Measurements from ENCODE around the gene DOCK1.
"Not testable (repeated sequence)": the region's sequence is repeated elsewhere in the genome, so short reads cannot be mapped to it uniquely, and the experiment has no call there.

The DOCK1 gene

DNA sequence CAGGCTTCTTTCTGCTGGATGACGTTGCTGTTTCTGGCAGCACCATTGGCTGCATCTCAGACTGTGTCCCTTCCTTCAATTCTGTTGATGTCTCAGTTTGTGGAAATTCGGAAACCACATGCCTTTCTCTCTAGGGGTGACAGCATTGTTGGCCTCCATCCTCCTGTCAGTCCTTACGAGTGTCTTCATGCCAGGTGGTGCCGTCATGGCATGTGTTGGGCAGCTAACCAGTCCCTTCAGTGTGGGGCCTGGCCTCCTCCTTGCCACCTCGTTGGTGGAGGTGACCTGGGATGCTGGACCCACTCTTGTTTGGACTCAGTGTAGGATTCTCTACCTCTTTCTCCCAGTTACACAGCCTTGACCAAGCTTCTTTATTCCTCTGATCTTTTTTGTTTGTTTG lies 402.8 kb downstream of the DOCK1 start:
- no peak for DNase-seq (ENCODE audit: low read depth, low spot score)
- no peaks in the 10 kb centered on the region; the same call in 1 of the 2 replicates for H3K4me1 ChIP-seq (ENCODE audit: control insufficient read depth, insufficient read depth, low read length)
- H3K4me3 ChIP-seq (ENCODE audit: low read length), result no peak overlapping the region
- no peaks in the 10 kb centered on the region for H3K9me3 ChIP-seq (ENCODE audit: control insufficient read depth, insufficient read depth, low read length)
- H3K27me3 ChIP-seq (ENCODE audit: control insufficient read depth, insufficient read depth, low read length), result no peaks in the 10 kb centered on the region
- WGBS (ENCODE audit: insufficient coverage, insufficient read length), result no CpG with 5 or more reads among the region's 5 CpGs
- H3K27ac ChIP-seq (ENCODE audit: low read length), result no peak overlapping the region
- H3K36me3 ChIP-seq (ENCODE audit: control insufficient read depth, insufficient read depth, low read length), result no peaks in the 10 kb centered on the region

DNA sequence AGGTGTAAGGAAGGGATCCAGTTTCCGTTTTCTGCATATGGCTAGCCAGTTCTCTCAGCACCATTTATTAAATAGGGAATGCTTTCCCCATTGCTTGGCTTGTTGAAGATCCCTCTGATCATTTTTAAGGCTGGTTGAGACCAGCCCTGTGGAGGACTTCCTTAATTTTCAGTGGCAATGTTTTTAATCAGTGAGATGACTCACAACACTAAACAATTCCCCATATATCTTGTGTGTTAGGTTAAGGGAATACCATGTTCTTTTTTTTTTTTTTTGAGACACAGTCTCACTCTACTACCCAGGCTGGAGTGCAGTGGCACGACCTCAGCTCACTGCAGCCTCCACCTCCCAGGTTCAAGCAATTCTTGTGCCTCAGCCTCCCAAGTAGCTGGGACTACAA lies 404.4 kb downstream of the DOCK1 start:
- not testable (repeated sequence) for H3K36me3 ChIP-seq (ENCODE audit: control insufficient read depth, insufficient read depth, low read length)

DNA sequence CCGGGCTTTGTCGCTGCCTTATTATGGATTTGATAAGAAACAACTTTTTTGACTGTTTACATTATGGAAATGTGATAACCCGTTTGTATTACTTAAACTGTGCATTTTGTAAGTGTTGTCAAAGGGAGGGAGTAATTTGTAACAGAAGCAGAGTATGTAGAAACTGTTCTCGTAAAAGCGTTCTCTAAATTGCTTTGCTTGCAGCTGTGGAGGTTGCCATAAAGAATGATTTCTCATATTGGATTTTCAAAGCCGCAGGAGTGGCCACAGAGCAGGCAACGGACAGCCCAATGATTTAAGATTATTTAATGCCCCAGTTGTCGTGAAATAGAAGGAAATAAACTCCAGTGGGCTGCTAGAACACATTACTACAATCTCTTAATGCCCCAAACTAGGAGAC lies 405.2 kb downstream of the DOCK1 start:
- no peak for DNase-seq (ENCODE audit: low read depth, low spot score)

More for the DNA sequence above, 404.4 kb downstream of the DOCK1 start:
- H3K9me3 ChIP-seq (ENCODE audit: control insufficient read depth, insufficient read depth, low read length); H3K4me3 ChIP-seq (ENCODE audit: low read length); H3K27me3 ChIP-seq (ENCODE audit: control insufficient read depth, insufficient read depth, low read length); H3K27ac ChIP-seq (ENCODE audit: low read length); DNase-seq (ENCODE audit: low read depth, low spot score); H3K4me1 ChIP-seq (ENCODE audit: control insufficient read depth, insufficient read depth, low read length): not testable (repeated sequence)
- no CpG with 5 or more reads among the region's 2 CpGs for WGBS (ENCODE audit: insufficient coverage, insufficient read length)

DNA sequence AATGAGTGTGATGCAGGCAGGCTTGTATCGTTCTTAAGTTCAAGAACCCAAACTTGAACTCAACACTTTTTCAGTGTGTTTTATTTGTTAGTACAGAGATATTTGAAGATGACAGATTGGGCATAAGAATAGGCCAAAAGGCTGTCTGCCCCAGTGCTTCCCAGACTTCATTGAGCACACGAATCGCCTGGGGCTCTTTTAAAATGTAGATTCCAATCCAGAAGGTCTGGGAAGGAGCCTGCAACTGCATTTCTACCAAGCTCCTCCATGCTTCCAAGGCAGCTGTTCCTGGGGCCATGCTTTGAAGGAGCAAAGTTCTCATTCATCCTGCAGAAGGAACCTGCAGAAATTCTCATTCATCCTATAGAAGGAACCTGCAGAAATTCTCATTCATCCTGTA lies 405.7 kb downstream of the DOCK1 start:
- H3K36me3 ChIP-seq (ENCODE audit: control insufficient read depth, insufficient read depth, low read length), result no peaks in the 10 kb centered on the region
- no peak for DNase-seq (ENCODE audit: low read depth, low spot score)
- WGBS (ENCODE audit: insufficient coverage, insufficient read length), result no CpG with 5 or more reads among the region's 3 CpGs

More for the DNA sequence above, 405.2 kb downstream of the DOCK1 start:
- Histone ChIP-seq H3K9me3 (ENCODE audit: control insufficient read depth, insufficient read depth, low read length) (no peaks in the 10 kb centered on the region), H3K4me3 (ENCODE audit: low read length) (no peak overlapping the region), H3K36me3 (ENCODE audit: control insufficient read depth, insufficient read depth, low read length) (no peaks in the 10 kb centered on the region), H3K27ac (ENCODE audit: low read length) (no peak overlapping the region), H3K4me1 (ENCODE audit: control insufficient read depth, insufficient read depth, low read length) (no peaks in the 10 kb centered on the region; the same call in 1 of the 2 replicates), H3K27me3 (ENCODE audit: control insufficient read depth, insufficient read depth, low read length) (no peaks in the 10 kb centered on the region)
- WGBS (ENCODE audit: insufficient coverage, insufficient read length), result no CpG with 5 or more reads among the region's 8 CpGs

DNA sequence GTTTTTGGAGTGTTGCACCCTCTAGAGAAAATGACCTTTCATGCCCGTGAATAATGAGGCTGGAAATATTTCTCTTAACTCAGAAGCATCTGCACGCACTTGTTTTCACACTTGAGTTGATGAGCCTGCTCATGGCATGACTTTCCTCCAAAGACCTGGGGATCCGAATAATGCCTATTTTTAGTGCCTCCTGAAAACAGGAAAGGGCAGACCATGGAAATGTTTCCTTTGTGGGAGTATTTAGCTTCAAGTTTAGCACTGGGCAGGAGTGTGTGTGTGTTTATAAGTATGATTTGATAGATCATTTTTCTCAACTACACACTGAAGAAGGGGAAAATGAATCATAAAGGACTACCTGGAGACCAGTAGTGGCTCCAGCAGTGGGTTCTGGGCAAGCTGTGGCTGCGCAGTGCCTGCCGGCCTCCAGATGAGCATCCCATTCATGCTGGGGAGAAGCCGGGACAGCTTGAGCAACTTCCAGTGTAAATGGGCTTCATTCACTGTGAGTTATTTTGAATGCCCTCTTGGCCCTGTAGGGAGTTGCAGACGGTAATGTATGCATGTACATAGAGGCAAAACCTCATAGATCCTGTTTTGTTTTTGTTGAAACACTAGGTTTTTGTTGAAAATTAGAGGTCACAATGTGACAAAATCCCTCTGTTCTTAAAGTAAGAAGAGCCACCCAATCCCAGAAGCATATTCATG lies 408.9 kb downstream of the DOCK1 start:
- no peak overlapping the region for H3K4me3 ChIP-seq (ENCODE audit: low read length)
- H3K36me3 ChIP-seq (ENCODE audit: control insufficient read depth, insufficient read depth, low read length), result no peaks in the 10 kb centered on the region
- no peak overlapping the region for H3K27ac ChIP-seq (ENCODE audit: low read length)
- no peaks in the 10 kb centered on the region for H3K27me3 ChIP-seq (ENCODE audit: control insufficient read depth, insufficient read depth, low read length)
- no CpG with 5 or more reads among the region's 7 CpGs for WGBS (ENCODE audit: insufficient coverage, insufficient read length)
- no peaks in the 10 kb centered on the region for H3K4me1 ChIP-seq (ENCODE audit: control insufficient read depth, insufficient read depth, low read length)
- H3K9me3 ChIP-seq (ENCODE audit: control insufficient read depth, insufficient read depth, low read length), result no peaks in the 10 kb centered on the region
- no peak for DNase-seq (ENCODE audit: low read depth, low spot score)

More for the DNA sequence above, 405.7 kb downstream of the DOCK1 start:
- H3K9me3 ChIP-seq (ENCODE audit: control insufficient read depth, insufficient read depth, low read length), result no peaks in the 10 kb centered on the region
- no peaks in the 10 kb centered on the region for H3K4me1 ChIP-seq (ENCODE audit: control insufficient read depth, insufficient read depth, low read length)
- H3K27ac ChIP-seq (ENCODE audit: low read length), result no peak overlapping the region
- H3K27me3 ChIP-seq (ENCODE audit: control insufficient read depth, insufficient read depth, low read length), result no peaks in the 10 kb centered on the region
- H3K4me3 ChIP-seq (ENCODE audit: low read length), result no peak overlapping the region

DNA sequence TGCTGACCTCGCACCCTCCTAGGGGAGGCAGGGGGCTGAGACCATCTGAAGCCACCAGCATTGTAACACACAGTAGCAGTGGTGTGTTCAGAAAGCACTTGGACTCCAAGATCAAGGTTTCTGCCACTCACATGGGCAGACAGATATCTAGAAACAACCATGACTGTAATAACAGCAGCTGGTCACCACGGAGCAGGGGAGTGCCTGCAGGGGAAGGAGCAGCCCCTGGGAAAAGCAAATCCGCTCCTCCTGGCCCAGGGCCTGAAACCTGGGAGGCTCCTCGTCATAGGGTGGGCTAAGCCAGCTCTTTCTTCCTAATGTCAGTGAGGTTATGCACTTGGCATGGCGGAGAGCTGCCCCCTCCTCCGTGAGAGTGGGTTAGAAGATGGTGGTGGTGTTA lies 409.6 kb downstream of the DOCK1 start:
- H3K36me3 ChIP-seq (ENCODE audit: control insufficient read depth, insufficient read depth, low read length), result no peaks in the 10 kb centered on the region

DNA sequence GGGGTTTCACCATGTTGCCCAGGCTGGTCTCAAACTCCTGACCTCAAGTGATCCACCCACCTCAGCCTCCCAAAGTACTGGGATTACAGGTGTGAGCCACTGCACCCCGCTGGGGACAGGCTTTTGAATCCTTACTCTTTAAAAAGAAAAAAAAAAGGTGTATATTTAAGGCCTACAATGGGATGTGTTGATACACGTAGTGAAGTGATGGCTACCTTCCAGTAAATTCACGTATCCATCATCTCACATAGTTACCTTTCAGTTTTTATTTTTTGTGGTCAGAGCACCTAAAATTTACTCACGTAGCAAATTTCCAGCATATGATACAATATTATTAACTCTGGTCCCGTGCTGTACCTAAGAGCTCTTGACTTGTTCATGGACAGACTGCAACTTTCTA lies 410.7 kb downstream of the DOCK1 start:
- no peaks in the 10 kb centered on the region for H3K4me1 ChIP-seq (ENCODE audit: control insufficient read depth, insufficient read depth, low read length)
- no peaks in the 10 kb centered on the region for H3K36me3 ChIP-seq (ENCODE audit: control insufficient read depth, insufficient read depth, low read length)
- WGBS (ENCODE audit: insufficient coverage, insufficient read length), result no CpG with 5 or more reads among the region's 5 CpGs
- no peak overlapping the region for H3K4me3 ChIP-seq (ENCODE audit: low read length)
- H3K27ac ChIP-seq (ENCODE audit: low read length), result no peak overlapping the region
- no peak for DNase-seq (ENCODE audit: low read depth, low spot score)
- H3K9me3 ChIP-seq (ENCODE audit: control insufficient read depth, insufficient read depth, low read length), result no peaks in the 10 kb centered on the region
- H3K27me3 ChIP-seq (ENCODE audit: control insufficient read depth, insufficient read depth, low read length), result no peaks in the 10 kb centered on the region

More for the DNA sequence above, 409.6 kb downstream of the DOCK1 start:
- H3K4me1 ChIP-seq (ENCODE audit: control insufficient read depth, insufficient read depth, low read length), result no peaks in the 10 kb centered on the region
- no peaks in the 10 kb centered on the region for H3K27me3 ChIP-seq (ENCODE audit: control insufficient read depth, insufficient read depth, low read length)
- DNase-seq (ENCODE audit: low read depth, low spot score), result no peak
- no peaks in the 10 kb centered on the region for H3K9me3 ChIP-seq (ENCODE audit: control insufficient read depth, insufficient read depth, low read length)
- H3K27ac ChIP-seq (ENCODE audit: low read length), result no peak overlapping the region
- WGBS (ENCODE audit: insufficient coverage, insufficient read length), result no CpG with 5 or more reads among the region's 6 CpGs
- H3K4me3 ChIP-seq (ENCODE audit: low read length), result no peak overlapping the region

DNA sequence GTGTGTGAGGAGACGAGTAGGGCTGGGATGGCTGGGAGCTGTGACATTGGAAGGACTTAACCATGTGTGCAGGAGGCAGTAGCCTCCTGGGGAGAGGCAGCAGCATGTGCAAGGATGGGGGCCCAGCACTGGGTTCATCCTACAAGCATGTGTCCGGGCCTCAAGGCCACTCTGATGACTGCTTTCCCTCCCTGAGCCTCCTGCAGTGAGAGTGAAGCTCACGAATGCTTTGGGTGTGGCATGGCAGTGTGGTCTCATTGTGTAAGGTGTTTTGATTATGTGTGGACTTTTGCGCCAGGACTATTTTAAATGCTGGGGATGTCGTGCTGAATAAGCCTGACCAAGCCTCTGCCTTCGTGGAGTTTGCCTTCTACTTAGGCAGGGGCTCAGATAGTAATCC lies 413.2 kb downstream of the DOCK1 start:
- no peak for DNase-seq (ENCODE audit: low read depth, low spot score)
- H3K4me3 ChIP-seq (ENCODE audit: low read length), result no peak overlapping the region
- no peaks in the 10 kb centered on the region for H3K4me1 ChIP-seq (ENCODE audit: control insufficient read depth, insufficient read depth, low read length)
- no CpG with 5 or more reads among the region's 6 CpGs for WGBS (ENCODE audit: insufficient coverage, insufficient read length)
- H3K27me3 ChIP-seq (ENCODE audit: control insufficient read depth, insufficient read depth, low read length), result no peaks in the 10 kb centered on the region
- no peak overlapping the region for H3K27ac ChIP-seq (ENCODE audit: low read length)
- no peaks in the 10 kb centered on the region for H3K36me3 ChIP-seq (ENCODE audit: control insufficient read depth, insufficient read depth, low read length)
- no peaks in the 10 kb centered on the region for H3K9me3 ChIP-seq (ENCODE audit: control insufficient read depth, insufficient read depth, low read length)

DNA sequence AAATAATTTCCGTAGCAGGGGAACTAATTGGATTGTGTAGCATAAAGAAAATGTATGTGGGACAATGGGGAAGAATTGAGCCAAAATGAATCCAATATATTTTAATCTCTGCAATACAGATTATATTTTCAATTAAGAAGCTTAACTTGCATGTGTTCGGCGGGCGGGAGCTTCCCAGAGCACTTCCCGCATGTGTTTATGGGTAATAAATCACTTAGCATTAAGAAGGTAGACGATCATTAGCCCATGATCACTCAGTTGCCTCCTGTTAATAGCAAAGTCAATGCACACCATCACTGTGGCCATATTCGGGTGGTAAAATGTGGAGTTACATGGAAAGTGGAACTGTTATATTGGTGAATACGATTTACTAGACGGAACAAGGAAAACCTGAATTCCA lies 414.0 kb downstream of the DOCK1 start:
- no peaks in the 10 kb centered on the region for H3K9me3 ChIP-seq (ENCODE audit: control insufficient read depth, insufficient read depth, low read length)
- H3K36me3 ChIP-seq (ENCODE audit: control insufficient read depth, insufficient read depth, low read length), result no peaks in the 10 kb centered on the region
- H3K27ac ChIP-seq (ENCODE audit: low read length), result no peak overlapping the region
- DNase-seq (ENCODE audit: low read depth, low spot score), result no peak
- H3K4me3 ChIP-seq (ENCODE audit: low read length), result no peak overlapping the region
- H3K27me3 ChIP-seq (ENCODE audit: control insufficient read depth, insufficient read depth, low read length), result no peaks in the 10 kb centered on the region
- no CpG with 5 or more reads among the region's 9 CpGs for WGBS (ENCODE audit: insufficient coverage, insufficient read length)
- no peaks in the 10 kb centered on the region; the same call in 1 of the 2 replicates for H3K4me1 ChIP-seq (ENCODE audit: control insufficient read depth, insufficient read depth, low read length)

DNA sequence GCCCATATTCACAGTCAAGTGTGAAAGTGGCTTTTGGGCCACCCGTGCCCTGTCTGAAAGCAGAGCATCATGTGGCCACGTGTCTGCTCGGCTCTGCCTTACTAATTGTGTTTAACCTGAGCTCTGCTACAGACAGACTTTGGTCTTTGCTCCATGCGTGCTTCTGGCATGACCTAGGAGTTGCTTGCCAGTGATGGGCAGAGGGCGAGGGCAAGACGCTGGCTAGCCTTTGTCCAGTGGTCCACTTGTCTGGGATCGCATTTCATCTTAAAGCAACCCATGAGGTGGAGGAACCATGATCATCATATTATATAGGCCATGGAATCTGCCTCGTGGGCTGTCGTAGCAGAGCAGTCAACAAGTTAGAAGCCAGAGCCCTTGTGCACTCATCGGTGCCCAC lies 414.5 kb downstream of the DOCK1 start:
- H3K4me1 ChIP-seq (ENCODE audit: control insufficient read depth, insufficient read depth, low read length), result no peaks in the 10 kb centered on the region; the same call in 1 of the 2 replicates
- H3K27me3 ChIP-seq (ENCODE audit: control insufficient read depth, insufficient read depth, low read length), result no peaks in the 10 kb centered on the region
- H3K4me3 ChIP-seq (ENCODE audit: low read length), result no peak overlapping the region
- WGBS (ENCODE audit: insufficient coverage, insufficient read length), result no CpG with 5 or more reads among the region's 10 CpGs
- no peak for DNase-seq (ENCODE audit: low read depth, low spot score)
- no peaks in the 10 kb centered on the region for H3K9me3 ChIP-seq (ENCODE audit: control insufficient read depth, insufficient read depth, low read length)
- no peak overlapping the region for H3K27ac ChIP-seq (ENCODE audit: low read length)
- H3K36me3 ChIP-seq (ENCODE audit: control insufficient read depth, insufficient read depth, low read length), result no peaks in the 10 kb centered on the region

DNA sequence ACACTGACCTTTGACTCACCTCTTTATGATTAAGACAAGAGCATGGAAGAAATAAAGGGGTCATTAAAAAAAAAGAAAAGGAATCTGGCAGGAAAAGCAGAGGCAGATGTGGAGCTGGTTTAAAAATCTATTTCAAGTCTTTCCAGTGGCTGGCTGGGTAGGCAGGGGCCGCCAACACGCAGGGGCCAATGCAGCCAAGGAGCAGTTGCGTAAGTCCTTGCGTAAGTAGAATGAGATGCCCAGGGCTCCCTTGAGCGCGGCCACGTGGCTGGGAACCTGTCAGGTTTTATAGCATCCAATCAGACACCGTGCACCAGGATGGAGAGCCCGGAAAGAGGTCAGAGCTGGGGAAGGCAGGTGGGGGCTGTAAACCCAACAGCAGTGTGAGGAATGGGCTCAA lies 414.9 kb downstream of the DOCK1 start:
- no peaks in the 10 kb centered on the region for H3K9me3 ChIP-seq (ENCODE audit: control insufficient read depth, insufficient read depth, low read length)
- H3K27me3 ChIP-seq (ENCODE audit: control insufficient read depth, insufficient read depth, low read length), result no peaks in the 10 kb centered on the region
- H3K36me3 ChIP-seq (ENCODE audit: control insufficient read depth, insufficient read depth, low read length), result no peaks in the 10 kb centered on the region
- H3K4me3 ChIP-seq (ENCODE audit: low read length), result no peak overlapping the region
- H3K27ac ChIP-seq (ENCODE audit: low read length), result no peak overlapping the region
- no peak for DNase-seq (ENCODE audit: low read depth, low spot score)
- H3K4me1 ChIP-seq (ENCODE audit: control insufficient read depth, insufficient read depth, low read length), result no peaks in the 10 kb centered on the region; the same call in 1 of the 2 replicates
- WGBS (ENCODE audit: insufficient coverage, insufficient read length), result no CpG with 5 or more reads among the region's 9 CpGs

Data from iPS DF 6.9 (cell line).